Gastrocnemius medialis (tissue), 4 donors: Measurements from ENCODE around the gene KRT1.

Source experiments
- CTCF ChIP-seq, 5 experiments: fragments of 450-650 bp in 3 of 5; fragments of 200-600 bp in 2 of 5; sonication (generic) in 2 of 5; IDR thresholded peaks in 4 of 5; conservative IDR thresholded peaks in 1 of 5; 1 replicate in 4 of 5; 2 replicates in 1 of 5; pipeline ENCODE4 v1.5.1; 2016 to 2019; ENCODE audit warnings: antibody characterized with exemption in 5 of 5, mild to moderate bottlenecking in 3 of 5, moderate library complexity in 3 of 5
- POLR2A ChIP-seq, 2 donors: fragments of 450-650 bp; IDR thresholded peaks; one replicate each; pipeline ENCODE4 v1.6.1; 2017; ENCODE audit warnings: antibody characterized with exemption in 2 of 2, mild to moderate bottlenecking in 2 of 2, moderate library complexity in 2 of 2

GRCh38 chr12:52679875-52680274 lies 332 bp downstream of the KRT1 start:
- TF ChIP-seq POLR2A (IDR thresholded peaks at IDR 0.05) (no peak), CTCF (IDR thresholded peaks at IDR 0.05 in 4 of 5, conservative IDR thresholded peaks at IDR 0.05 in 1 of 5) (no peak)
